Epithelial cell of proximal tubule (primary cell): ENCODE results near the gene KSR2. TPM values are rescaled to one million over a fixed set of nuclear protein-coding genes. Genes with fewer than 3 reads are reported as not detected.
"Not testable (repeated sequence)": the region's sequence is repeated elsewhere in the genome, so short reads cannot be mapped to it uniquely, and the experiment has no call there.

Source experiments
- DNase-seq: peaks from one replicate; pipeline ENCODE4 v3.0.0-alpha.2; 2011; ENCODE audit warnings: low read depth
- H3K4me3 ChIP-seq: 2 replicates; pipeline ENCODE4 v1.5.1; 2011; ENCODE audit warnings: low read depth, mild to moderate bottlenecking, low read length
- CTCF ChIP-seq: conservative IDR thresholded peaks from 2 replicates; pipeline ENCODE4 v1.5.1; 2012; ENCODE audit warnings: low read depth, mild to moderate bottlenecking, low read length
- total RNA-seq: library from RNA; depleted of rRNA; stranded (reverse); fragments of >200 nt; gene quantifications from 2 replicates; pipeline ENCODE4 v1.2.3, GENCODE V29; 2015

Gene KSR2
- total RNA-seq, 1 donor from 2014 or later = 0.29 TPM

- no peak for TF ChIP-seq CTCF
- no peak overlapping the region for H3K4me3 ChIP-seq
- no peak for DNase-seq
These were observed 96.1 kb downstream of the KSR2 start for GRCh38 chr12:117872546-117873169.

GRCh38 chr12:117869551-117869950 is 99.2 kb downstream of the KSR2 start:
- no peak for TF ChIP-seq CTCF
- no peak overlapping the region for H3K4me3 ChIP-seq
- DNase-seq = no peak

- no peak overlapping the region for H3K4me3 ChIP-seq
- no peak for TF ChIP-seq CTCF
- DNase-seq = no peak
These were observed 101.4 kb downstream of the KSR2 start for GRCh38 chr12:117867348-117867747.

- no peak overlapping the region for H3K4me3 ChIP-seq
- DNase-seq = no peak
- TF ChIP-seq CTCF = no peak
These were observed 103.3 kb downstream of the KSR2 start for GRCh38 chr12:117865505-117865904.

- H3K4me3 ChIP-seq = no peak overlapping the region
- DNase-seq = no peak
- no peak for TF ChIP-seq CTCF
These were observed 105.6 kb downstream of the KSR2 start for GRCh38 chr12:117863002-117863709.

- H3K4me3 ChIP-seq = no peak overlapping the region
- TF ChIP-seq CTCF = no peak
- DNase-seq = no peak
These were observed 107.1 kb downstream of the KSR2 start for GRCh38 chr12:117861691-117862090.

- H3K4me3 ChIP-seq, DNase-seq: not testable (repeated sequence)
These were observed 108.0 kb downstream of the KSR2 start for GRCh38 chr12:117860787-117861290.
